GM19328 (cell line): ENCODE data around the gene DIABLO.
"Not testable (repeated sequence)": the region's sequence is repeated elsewhere in the genome, so short reads cannot be mapped to it uniquely, and the experiment has no call there.

Experiments used
- ATAC-seq: cut with Tn5 transposase; IDR thresholded peaks from one replicate; pipeline ENCODE4 v1.9.1; 2021; ENCODE audit warnings: mild to moderate bottlenecking, moderate library complexity; ENCODE audit not compliant: unreplicated experiment

Gene DIABLO

GRCh38 chr12:122225683-122226365 is at the start of gene DIABLO:
Gene DIABLO (minus strand): TSS chr12:122226052. CDS start chr12:122226014, 38 bp downstream.
- peak; percentile 86 for ATAC-seq

- no peak for ATAC-seq
These were observed 49.6 kb upstream of the DIABLO start for GRCh38 chr12:122275459-122275858.

- peak; percentile 86 for ATAC-seq
These were observed 40.5 kb upstream of the DIABLO start, which contains the start of gene VPS33A for GRCh38 chr12:122266230-122266901. Gene VPS33A (minus strand): TSS chr12:122266494. CDS start chr12:122266408, 86 bp downstream.

GRCh38 chr12:122265886-122266229 is 40.0 kb upstream of the DIABLO start:
- peak; percentile 25 for ATAC-seq

- ATAC-seq: no peak
These were observed 39.6 kb upstream of the DIABLO start for GRCh38 chr12:122265476-122265875.

- not testable (repeated sequence) for ATAC-seq
These were observed 34.9 kb upstream of the DIABLO start for GRCh38 chr12:122260735-122261134.

GRCh38 chr12:122258939-122259338 is 33.1 kb upstream of the DIABLO start:
- not testable (repeated sequence) for ATAC-seq

GRCh38 chr12:122258462-122258861 is 32.6 kb upstream of the DIABLO start:
- not testable (repeated sequence) for ATAC-seq

GRCh38 chr12:122250536-122250935 is 24.7 kb upstream of the DIABLO start:
- no peak for ATAC-seq

GRCh38 chr12:122250047-122250446 is 24.2 kb upstream of the DIABLO start:
- ATAC-seq: no peak

- ATAC-seq: no peak
These were observed 19.7 kb upstream of the DIABLO start for GRCh38 chr12:122245553-122245952.

- ATAC-seq: no peak
These were observed 18.9 kb upstream of the DIABLO start for GRCh38 chr12:122244565-122245371.

GRCh38 chr12:122243965-122244364 is 18.1 kb upstream of the DIABLO start:
- no peak for ATAC-seq

- ATAC-seq: no peak
These were observed 13.0 kb upstream of the DIABLO start for GRCh38 chr12:122238861-122239260.

- ATAC-seq: no peak
These were observed 9.9 kb upstream of the DIABLO start for GRCh38 chr12:122235741-122236140.

- ATAC-seq: no peak
These were observed 6.8 kb upstream of the DIABLO start for GRCh38 chr12:122232691-122233090.

- ATAC-seq: no peak
These were observed 4.9 kb upstream of the DIABLO start for GRCh38 chr12:122230798-122231197.

GRCh38 chr12:122228092-122228491 is 2.2 kb upstream of the DIABLO start:
- no peak for ATAC-seq

GRCh38 chr12:122227341-122227740 is 1.5 kb upstream of the DIABLO start:
- ATAC-seq: no peak

GRCh38 chr12:122226366-122227125 is 694 bp upstream of the DIABLO start:
- ATAC-seq: no peak

- no peak for ATAC-seq
These were observed 9.4 kb downstream of the DIABLO start for GRCh38 chr12:122216445-122216844.
